HG02588 (cell line): Measurements from ENCODE around the gene SF3B3.
A peak's percentile ranks its signal among the peaks of the same experiment; 100 is the strongest.

ENCODE experiments used
- ATAC-seq: cut with Tn5 transposase; IDR thresholded peaks from one replicate; pipeline ENCODE4 v1.9.1; 2021; ENCODE audit warnings: mild to moderate bottlenecking, moderate library complexity; ENCODE audit not compliant: unreplicated experiment

Gene SF3B3

GRCh38 chr16:70523743-70524398 lies at the start of gene SF3B3:
Gene SF3B3, plus strand, starts transcription at chr16:70523816. Its CDS starts 2,841 bp downstream, at chr16:70526657.
- ATAC-seq = peak; percentile 42

- ATAC-seq = no peak
These were observed 49.1 kb upstream of the SF3B3 start for GRCh38 chr16:70474320-70475053.

DNA sequence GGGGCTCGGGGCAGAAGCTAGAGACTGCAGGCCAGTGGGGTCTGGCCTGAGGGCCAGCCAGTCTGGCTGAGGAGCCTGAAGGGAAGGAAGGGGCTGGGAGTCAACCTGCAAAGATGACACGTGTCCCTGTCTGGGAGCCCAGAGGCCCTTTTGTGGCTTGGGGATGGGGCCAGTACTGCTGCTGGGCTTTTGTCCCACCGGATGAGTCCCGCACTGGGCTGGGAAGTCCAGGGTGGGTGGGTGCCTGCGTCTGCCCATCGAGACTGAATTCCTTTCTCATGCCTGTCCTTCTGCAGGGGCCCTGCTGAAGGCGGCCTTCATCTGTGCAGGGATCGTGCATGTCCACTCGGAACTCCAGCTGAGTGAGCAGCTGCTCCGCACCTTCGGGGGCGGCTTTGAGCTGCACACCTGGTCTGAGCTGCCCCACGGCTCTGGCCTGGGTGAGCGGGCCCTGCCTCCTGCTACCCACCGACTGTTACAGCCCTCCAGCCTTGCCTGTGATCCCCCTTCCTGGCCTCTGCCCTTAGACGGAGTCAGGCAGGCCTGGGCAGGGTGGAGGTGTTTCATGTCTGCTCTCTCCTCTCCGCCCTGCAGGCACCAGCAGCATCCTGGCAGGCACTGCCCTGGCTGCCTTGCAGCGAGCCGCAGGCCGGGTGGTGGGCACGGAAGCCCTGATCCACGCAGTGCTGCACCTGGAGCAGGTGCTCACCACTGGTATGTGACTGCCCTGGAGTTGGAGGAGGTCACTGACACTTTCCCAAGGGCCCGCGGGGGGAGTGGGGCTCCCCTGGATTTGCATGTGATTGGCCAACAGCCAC lies 48.4 kb upstream of the SF3B3 start:
- no peak for ATAC-seq

- peak; percentile 79 for ATAC-seq
These were observed 47.2 kb upstream of the SF3B3 start for GRCh38 chr16:70476272-70477020.

DNA sequence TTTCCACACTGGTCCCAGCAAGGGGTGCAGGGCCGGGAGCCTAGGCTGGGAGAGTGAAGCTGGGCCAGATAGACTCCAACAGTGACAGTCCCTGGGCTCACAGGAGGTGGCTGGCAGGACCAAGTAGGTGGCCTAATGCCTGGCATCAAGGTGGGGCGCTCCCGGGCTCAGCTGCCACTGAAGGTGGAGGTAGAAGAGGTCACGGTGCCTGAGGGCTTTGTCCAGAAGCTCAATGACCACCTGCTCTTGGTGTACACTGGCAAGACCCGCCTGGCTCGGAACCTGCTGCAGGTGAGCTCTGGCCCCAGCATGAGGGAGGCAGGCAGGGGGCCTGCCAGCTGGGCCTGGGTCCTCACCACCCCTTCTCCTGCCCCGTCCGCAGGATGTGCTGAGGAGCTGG lies 45.4 kb upstream of the SF3B3 start:
- ATAC-seq = no peak

GRCh38 chr16:70478912-70479341 lies 44.7 kb upstream of the SF3B3 start:
- no peak for ATAC-seq

GRCh38 chr16:70480127-70481105 lies 43.2 kb upstream of the SF3B3 start:
- ATAC-seq = no peak

DNA sequence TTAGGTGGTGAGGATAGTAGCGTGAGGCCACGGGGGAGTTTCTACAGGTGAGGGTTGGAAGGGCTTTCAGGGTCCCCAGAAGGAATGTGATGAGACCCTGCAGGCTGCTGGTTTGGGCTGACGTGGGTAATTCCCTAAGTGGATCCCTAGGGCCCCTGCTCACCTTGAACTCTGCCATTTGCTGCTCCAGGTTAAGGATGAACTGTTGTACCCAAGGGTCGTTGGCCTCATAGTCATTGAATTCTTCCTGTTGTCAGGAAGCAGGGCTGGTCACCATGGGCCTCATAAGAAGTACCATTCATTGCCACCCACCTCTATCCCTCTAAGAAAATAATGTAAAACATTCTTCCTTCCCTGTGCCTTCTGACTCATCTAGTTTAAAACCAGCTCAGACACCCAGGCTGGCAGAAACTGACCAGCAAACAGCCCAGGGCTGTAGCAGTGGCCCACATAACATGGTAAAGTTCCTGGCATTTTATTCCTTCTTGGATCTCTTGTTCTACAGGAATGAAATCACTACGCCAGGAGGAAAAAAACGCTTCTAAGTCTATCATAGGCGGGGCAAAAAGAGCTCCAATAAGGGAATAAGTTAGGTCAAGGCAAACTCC lies 41.6 kb upstream of the SF3B3 start:
- no peak for ATAC-seq

DNA sequence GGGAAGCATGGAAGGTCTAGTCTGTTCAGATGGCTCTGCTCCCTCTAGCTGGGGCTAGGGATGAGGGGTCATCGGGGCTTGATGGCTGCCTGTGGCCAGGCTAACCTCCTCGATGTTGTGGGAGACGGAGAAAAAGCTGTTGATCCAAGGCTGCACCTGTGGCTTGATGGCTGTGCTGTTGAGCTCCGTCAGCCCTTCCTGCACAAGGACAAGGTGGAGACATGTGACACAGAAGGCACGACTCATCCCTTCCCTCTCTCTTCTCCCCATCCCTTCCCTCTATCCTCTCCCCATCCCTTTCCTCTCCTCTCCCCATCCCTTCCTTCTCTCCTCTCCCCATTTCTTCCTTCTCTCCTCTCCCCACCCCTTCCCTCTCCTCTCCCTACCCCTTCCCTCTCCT lies 41.0 kb upstream of the SF3B3 start:
- ATAC-seq = no peak

DNA sequence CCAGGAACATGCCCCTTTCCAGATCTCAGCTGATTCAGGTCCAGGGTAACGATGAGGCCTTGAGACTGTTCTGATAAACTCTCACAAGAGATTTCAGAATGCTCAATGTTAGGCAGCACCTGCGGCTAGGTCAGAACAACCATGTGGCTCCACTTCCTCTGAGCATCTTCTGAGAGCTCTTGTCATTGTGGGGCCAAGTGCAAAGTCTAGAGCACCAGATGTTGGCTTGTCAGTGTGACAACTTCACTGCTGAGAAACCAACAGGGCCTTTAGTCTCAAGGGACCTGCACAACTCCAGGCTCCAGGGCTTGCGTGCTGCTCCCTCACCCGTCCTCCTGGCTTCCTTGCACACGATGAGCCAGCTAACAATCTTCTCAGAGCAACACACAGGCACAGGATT lies 40.2 kb upstream of the SF3B3 start:
- ATAC-seq = no peak

GRCh38 chr16:70484867-70485266 lies 38.7 kb upstream of the SF3B3 start:
- no peak for ATAC-seq

DNA sequence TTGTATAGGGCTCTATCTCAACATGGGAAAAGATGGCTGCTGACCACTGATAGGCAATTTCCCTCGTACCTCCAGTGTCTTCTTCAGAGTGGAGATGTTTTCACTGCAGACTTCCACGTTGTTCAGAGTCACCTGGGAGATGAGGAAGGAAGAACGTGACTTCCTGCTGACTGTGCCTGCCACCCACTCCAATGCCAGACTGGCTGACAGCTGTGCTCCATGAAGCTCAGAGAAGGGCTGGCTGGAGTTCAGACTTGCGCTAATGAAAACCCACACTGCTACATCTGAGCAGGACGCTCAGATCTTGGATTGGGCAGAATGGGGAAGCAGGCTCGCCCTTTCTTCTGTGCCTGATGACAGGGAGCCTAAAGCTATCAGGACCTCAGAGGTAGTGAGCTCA lies 33.4 kb upstream of the SF3B3 start:
- ATAC-seq = no peak

DNA sequence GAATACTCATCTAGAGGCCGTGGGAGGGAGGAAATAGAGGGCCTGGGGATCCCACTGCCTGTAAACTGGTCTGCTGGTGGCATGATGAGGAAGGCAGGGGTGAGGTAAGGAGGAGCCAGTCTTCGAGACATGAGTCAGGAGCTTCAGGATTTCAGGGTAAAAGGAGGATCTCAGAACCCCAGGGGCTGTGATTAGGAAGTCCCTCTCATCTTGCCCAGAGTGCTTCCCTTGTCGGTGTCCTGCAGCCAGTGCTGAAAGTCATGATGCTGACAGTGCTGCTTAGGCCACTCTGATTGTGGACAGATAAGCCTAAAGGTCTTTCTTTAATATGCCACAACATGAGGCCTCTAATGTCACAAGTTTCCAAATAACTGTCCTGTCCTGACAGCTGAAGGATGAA lies 29.8 kb upstream of the SF3B3 start:
- ATAC-seq = no peak

- no peak for ATAC-seq
These were observed 29.3 kb upstream of the SF3B3 start for GRCh38 chr16:70494202-70494770.

- ATAC-seq = no peak
These were observed 28.8 kb upstream of the SF3B3 start for GRCh38 chr16:70494777-70495176.

DNA sequence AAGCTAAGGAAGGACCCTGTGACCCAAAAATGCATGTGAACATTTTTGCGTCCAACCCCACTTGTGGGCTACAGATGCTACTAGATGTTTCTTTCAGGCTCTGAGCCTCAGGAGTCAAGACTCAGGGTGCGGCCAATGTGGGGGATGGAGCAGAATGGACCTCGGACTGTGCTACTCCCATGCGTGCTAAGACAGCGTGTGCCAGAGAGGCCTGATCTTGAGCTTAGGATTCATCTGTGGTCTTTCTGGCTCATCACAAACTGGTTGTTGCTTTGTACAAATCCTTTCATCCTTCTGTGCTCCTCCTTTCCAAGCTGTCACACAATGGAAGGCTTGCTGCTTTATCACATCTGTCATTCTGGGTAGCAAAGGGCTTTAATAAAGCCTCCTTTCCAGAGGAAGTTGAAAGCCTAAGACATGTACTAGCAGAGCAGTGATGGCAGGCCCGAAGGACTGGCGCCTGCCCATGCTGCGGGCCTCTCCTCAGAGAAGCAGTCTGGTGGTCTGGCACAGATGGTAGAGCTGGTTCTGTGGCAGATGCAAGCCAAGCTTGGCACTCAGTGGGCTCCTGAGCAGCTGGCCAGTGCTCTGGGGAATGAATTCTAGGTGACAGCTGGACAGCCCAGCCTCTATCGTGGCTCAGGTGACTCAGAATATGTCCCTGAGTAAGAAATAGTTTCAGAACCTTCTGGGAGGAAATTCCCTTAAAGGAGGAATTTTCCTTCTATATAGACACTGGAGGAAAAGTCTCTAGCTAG lies 28.0 kb upstream of the SF3B3 start:
- ATAC-seq = no peak

GRCh38 chr16:70496513-70496912 lies 27.1 kb upstream of the SF3B3 start:
- ATAC-seq = peak; percentile 55

DNA sequence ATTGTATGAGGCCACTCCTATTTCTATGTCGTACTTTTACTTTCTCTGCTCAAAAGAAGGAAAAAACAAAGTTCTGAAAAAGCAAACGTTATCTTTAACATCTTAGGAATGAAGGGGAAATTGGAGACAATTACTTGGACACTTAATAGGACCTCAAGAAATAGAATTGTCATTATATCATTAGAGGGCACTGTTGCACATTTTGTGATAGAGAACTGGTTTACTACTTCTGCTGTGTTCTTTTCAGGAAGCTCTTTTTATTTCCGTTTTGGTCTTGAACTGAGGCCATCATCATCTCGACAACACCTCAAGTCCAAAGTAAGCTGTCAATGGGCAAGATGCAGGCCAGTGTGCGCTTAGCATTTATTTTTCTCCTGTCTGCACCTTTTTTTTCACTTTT lies 14.9 kb upstream of the SF3B3 start:
- no peak for ATAC-seq
